ENCODE measurements around the gene PELI1. TPM values are rescaled to one million over a fixed set of nuclear protein-coding genes. Genes with fewer than 3 reads are reported as not detected.

PELI1 gene
- total and polyA plus RNA-seq, 11 donors, result 4.2 to 14.6 (median 7.3) TPM

DNA sequence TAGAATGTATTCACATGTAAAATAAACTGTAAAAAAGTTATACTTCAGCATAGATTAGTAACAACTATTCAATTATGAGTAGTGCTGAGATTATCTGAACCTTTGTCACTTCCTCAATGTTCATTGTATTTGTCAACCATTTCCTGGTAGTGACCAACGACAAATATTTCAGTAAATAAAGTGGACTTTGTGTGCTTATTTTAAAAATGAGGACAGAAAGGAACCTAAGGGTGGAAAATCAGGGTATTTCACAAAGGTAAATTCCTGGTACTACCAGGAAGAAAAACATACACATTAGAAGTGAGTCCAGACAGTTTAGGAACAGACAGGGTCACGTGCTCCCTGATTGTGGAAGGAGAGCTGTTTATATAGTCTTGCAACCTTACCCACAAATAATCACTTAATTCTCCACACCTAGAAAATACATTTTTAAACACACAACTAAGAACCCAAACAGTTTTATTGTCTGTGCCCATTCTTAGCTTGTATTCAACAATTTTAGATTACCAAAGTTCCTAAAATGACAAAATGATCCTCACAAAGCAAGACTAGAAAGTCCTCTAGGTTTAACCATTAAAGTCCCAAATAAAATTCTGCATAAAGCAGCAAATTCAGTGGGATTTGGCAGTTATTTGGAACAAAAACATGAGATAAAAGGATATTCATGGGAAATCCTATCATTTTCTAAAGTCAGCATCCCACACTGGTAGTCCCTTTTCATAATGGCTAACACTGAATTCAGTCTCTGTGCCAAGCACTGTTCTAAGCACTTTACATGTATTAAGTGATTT lies 28.2 kb downstream of the PELI1 start:
- Histone ChIP-seq H3K36me3 (peaks cover 0 to 7% (median 0%) of the 10 kb centered on the region in 9 donors), H3K4me1 (peaks cover 0 to 96% (median 35%) of the 10 kb centered on the region in 12 donors), H3K4me3 (no peak overlapping the region), H3K9me3 (no peaks in the 10 kb centered on the region), H3K27ac (peak overlapping the region in 10 of 12 donors; percentile 14 to 74 (median 38)), H3K27me3 (no peaks in the 10 kb centered on the region)
- TF ChIP-seq, protein P1, sequence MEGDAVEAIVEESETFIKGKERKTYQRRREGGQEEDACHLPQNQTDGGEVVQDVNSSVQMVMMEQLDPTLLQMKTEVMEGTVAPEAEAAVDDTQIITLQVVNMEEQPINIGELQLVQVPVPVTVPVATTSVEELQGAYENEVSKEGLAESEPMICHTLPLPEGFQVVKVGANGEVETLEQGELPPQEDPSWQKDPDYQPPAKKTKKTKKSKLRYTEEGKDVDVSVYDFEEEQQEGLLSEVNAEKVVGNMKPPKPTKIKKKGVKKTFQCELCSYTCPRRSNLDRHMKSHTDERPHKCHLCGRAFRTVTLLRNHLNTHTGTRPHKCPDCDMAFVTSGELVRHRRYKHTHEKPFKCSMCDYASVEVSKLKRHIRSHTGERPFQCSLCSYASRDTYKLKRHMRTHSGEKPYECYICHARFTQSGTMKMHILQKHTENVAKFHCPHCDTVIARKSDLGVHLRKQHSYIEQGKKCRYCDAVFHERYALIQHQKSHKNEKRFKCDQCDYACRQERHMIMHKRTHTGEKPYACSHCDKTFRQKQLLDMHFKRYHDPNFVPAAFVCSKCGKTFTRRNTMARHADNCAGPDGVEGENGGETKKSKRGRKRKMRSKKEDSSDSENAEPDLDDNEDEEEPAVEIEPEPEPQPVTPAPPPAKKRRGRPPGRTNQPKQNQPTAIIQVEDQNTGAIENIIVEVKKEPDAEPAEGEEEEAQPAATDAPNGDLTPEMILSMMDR (IDR thresholded peaks at IDR 0.05), result no peak
- DNase-seq (no peak), ATAC-seq (peak in 2 of 4 donors; percentile 46 to 49)
- intact Hi-C loops (cut with DNase I), result no loop called here
- WGBS, 4 donors, result 52 to 64% (median 57%) methylated on average over 2 of the region's 2 CpGs

DNA sequence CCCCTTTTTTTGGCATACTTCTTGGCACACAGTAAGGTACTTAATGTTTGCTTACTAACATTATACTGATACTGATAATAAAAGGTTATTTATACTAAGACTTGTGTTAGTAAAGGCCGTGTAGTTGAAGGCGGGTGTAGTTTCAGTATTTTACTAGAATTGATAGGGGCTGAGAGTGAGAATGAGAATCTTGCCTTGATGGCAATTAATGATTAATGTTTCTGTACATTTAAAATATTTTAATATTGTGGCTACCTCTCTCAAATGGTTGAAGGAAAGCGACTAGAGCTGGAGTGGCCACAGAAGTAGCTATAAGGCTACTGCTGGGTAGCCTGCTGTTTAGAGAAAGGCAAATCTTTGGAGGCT lies 29.3 kb downstream of the PELI1 start:
- intact Hi-C loops (cut with DNase I), result no loop called here
- WGBS, 4 donors, result 60 to 92% (median 85%) methylated on average over 3 of the region's 3 CpGs
- Histone ChIP-seq H3K4me3 (no peak overlapping the region), H3K4me1 (peaks cover 0 to 85% (median 30%) of the 10 kb centered on the region in 12 donors), H3K27me3 (no peaks in the 10 kb centered on the region), H3K27ac (peak overlapping the region in 4 of 12 donors; percentile 42 to 74 (median 60)), H3K36me3 (no peaks in the 10 kb centered on the region), H3K9me3 (no peaks in the 10 kb centered on the region)
- no peak for TF ChIP-seq POLR2A (IDR thresholded peaks at IDR 0.05)
- TF ChIP-seq, protein P1 (IDR thresholded peaks at IDR 0.05), result no peak
- DNase-seq (no peak), ATAC-seq (no peak)

DNA sequence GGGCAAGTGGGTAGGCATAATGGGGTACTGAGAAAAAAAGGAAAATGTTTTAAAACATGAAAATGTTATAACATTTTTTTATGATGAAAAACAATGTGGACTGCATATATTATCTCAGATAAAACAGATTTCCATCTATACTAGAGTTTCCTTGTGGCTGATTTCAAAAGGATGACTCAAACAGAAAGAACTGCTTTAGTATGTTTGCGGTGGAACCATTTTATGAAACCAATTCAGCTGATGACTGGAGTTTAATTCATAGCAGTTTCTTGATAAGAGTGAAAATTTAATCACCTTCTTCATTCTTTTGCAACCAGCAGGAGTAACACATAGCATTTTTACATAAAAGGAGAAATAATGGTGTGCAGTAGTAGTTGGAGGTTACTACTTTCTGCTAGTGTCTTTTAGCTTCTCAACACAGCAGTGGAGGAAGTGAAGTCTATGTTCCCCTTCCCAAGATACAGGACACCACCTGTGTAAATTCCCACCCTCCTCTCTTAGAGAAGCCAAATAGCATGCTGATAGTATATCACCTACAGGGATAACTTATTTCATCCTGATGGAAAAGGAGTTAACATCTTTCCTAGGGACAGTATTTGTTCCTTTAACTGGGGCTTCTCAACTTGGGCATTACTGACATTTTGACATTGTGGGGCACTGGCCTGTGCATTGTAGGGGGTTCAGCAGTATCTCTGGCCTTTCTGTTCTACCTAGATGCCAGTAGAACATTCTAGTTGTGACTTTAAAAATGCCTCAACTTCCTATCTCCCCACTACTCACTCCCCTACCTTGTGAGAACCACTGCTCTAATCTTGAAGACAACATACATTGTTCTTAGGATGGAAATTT lies 29.9 kb downstream of the PELI1 start:
- ATAC-seq, result no peak
- intact Hi-C loops (cut with DNase I), result no loop called here
- DNase-seq, result no peak
- H3K9me3 ChIP-seq, result no peaks in the 10 kb centered on the region
- no peaks in the 10 kb centered on the region for H3K27me3 ChIP-seq
- TF ChIP-seq POLR2A (IDR thresholded peaks at IDR 0.05), result no peak
- TF ChIP-seq, protein P1 (IDR thresholded peaks at IDR 0.05), result no peak
- 68 to 79% (median 75%) methylated on average over 1 of the region's 1 CpG for WGBS, 4 donors
- no peaks in the 10 kb centered on the region for H3K36me3 ChIP-seq
- peak overlapping the region in 3 of 12 donors; percentile 50 to 74 (median 69) for H3K27ac ChIP-seq
- H3K4me1 ChIP-seq, result peaks cover 0 to 78% (median 27%) of the 10 kb centered on the region in 12 donors
- no peak overlapping the region for H3K4me3 ChIP-seq

DNA sequence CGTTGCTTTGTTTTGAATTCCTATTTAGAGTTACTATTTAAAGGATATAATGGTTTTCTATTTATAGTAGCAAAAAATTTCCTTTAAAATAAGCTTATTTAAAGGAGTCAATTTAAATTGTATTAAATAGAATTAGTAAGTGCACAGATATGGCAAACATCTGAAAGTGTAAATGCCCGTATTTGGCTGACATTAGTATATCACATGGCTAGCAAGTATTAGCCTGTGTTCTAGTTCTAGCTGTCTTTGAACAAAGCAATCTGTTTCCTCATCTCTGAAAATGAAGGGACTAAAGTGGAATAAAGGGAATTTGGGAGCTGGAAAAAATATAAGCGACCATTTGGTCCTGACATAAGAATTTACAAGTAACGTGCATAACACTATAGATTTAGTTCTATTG lies 32.2 kb downstream of the PELI1 start:
- Histone ChIP-seq H3K4me1 (peaks cover 0 to 69% (median 22%) of the 10 kb centered on the region in 12 donors), H3K4me3 (no peak overlapping the region)
- WGBS, 4 donors, result 66 to 77% (median 69%) methylated on average over 4 of the region's 4 CpGs

More for the DNA sequence above, 32.2 kb downstream of the PELI1 start:
- H3K27ac ChIP-seq, result no peak overlapping the region
- H3K27me3 ChIP-seq, result no peaks in the 10 kb centered on the region
- DNase-seq, result no peak
- no peak for TF ChIP-seq POLR2A (IDR thresholded peaks at IDR 0.05)
- TF ChIP-seq, protein P1 (IDR thresholded peaks at IDR 0.05), result no peak
- ATAC-seq, result no peak
- peaks cover 0 to 13% (median 10%) of the 10 kb centered on the region in 9 donors for H3K36me3 ChIP-seq
- intact Hi-C loops (cut with DNase I), result no loop called here
- H3K9me3 ChIP-seq, result no peaks in the 10 kb centered on the region
